ENCODE measurements around the gene TC2N. TPM values are rescaled to one million over a fixed set of nuclear protein-coding genes. Genes with fewer than 3 reads are reported as not detected.

Gene TC2N
- total and polyA plus RNA-seq, 2 donors (not counting 1 experiment from before 2014, with no cell fraction given), result 3.7 to 10.4 TPM

DNA sequence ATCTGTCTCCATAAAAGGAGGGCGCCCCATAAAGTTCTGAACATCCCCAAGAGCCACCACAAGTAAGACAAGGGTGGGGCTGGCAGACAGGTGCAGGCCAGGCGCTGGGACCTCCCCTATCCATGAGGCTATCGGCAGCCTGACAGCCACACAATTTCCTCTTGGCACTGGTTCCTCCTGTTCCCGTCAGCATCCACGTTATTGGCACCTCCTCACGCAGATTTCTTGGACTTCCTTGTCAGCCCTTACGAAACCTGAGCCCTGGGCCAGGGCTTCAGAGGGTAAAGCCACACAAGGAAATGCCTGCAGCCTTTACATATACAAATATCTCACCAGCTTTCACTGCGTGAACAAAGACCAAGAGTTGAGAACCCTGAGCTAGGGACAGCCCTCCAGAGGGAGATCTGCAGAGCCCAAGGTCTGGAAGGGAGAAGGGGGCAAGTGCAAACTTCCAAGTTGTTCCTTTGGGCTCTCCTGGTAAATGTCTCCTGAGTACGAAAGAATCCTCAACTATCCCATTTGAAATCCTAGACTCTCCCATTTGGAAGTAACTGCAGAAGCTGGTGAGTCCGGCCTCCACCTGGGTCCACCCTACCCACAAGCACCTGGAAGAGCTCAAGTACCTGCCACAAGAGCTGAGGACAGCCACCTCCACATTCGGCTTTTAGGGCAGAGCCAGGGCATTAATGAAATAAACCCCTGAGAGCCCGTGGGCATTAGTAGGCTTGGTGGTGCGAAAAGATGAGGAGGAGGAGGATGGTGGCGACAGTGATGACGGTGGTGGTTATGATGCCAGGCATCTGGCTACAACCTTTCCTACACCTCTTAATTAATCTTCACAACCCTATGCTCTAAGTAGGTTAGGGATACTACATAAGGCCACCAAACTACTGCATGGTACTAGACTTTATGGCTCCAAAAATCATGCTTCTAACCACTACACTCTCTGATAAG, 5.5 kb upstream of the TC2N start:
- TF ChIP-seq EZH2 (IDR thresholded peaks at IDR 0.05; ENCODE audit: borderline replicate concordance, insufficient read depth, low read depth, low read length, poor library complexity, severe bottlenecking), result no peak
- TF ChIP-seq, protein P1, sequence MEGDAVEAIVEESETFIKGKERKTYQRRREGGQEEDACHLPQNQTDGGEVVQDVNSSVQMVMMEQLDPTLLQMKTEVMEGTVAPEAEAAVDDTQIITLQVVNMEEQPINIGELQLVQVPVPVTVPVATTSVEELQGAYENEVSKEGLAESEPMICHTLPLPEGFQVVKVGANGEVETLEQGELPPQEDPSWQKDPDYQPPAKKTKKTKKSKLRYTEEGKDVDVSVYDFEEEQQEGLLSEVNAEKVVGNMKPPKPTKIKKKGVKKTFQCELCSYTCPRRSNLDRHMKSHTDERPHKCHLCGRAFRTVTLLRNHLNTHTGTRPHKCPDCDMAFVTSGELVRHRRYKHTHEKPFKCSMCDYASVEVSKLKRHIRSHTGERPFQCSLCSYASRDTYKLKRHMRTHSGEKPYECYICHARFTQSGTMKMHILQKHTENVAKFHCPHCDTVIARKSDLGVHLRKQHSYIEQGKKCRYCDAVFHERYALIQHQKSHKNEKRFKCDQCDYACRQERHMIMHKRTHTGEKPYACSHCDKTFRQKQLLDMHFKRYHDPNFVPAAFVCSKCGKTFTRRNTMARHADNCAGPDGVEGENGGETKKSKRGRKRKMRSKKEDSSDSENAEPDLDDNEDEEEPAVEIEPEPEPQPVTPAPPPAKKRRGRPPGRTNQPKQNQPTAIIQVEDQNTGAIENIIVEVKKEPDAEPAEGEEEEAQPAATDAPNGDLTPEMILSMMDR (IDR thresholded peaks at IDR 0.05), result no peak
- ChIA-PET POLR2A (interaction anchor here (0.6 kb wide), 1 partner anchor 79 kb away, joined by 9 read pairs; no protein-coding TSS in a partner anchor), CTCF (interaction anchor here (0.6 to 2.5 kb wide), 5 partner anchors 11 to 223 kb away, joined by 3 to 6 read pairs (median 4); no protein-coding TSS in a partner anchor)
- Histone ChIP-seq H3K4me1 (ENCODE audit: control insufficient read depth in 2 of 2, insufficient read depth in 2 of 2, low read length in 2 of 2) (peaks cover 52 to 57% of the 10 kb centered on the region in 2 donors), H3K9me3 (ENCODE audit: control extremely low read depth in 1 of 3, control insufficient read depth in 2 of 3, insufficient read depth in 1 of 3, low read length in 2 of 3) (peaks cover 0 to 9% (median 0%) of the 10 kb centered on the region in 3 donors), H3K27me3 (replicated peaks in 1 of 4; ENCODE audit: control extremely low read depth in 1 of 4, control insufficient read depth in 3 of 4, insufficient read depth in 4 of 4, low read length in 3 of 4) (no peaks in the 10 kb centered on the region), H2AFZ (ENCODE audit: insufficient read depth, low read depth, low read length, poor library complexity, severe bottlenecking) (peak overlapping the region; percentile 44), H4K20me1 (ENCODE audit: control insufficient read depth, insufficient read depth, low read length, poor library complexity, severe bottlenecking) (no peaks in the 10 kb centered on the region), H3K9ac (ENCODE audit: low read length) (peak overlapping the region; percentile 31), H3K36me3 (replicated peaks in 1 of 2; ENCODE audit: control extremely low read depth in 1 of 2, control insufficient read depth in 1 of 2, extremely low read depth in 1 of 2, insufficient read depth in 2 of 2, low read length in 1 of 2) (no peaks in the 10 kb centered on the region), H3K79me2 (ENCODE audit: control insufficient read depth, insufficient read depth, low read length) (no peaks in the 10 kb centered on the region), H3K4me2 (replicated peaks; ENCODE audit: low read depth, low read length, poor library complexity, severe bottlenecking) (peak overlapping the region; percentile 59), H3K27ac (ENCODE audit: low read length in 2 of 2) (peak overlapping the region; percentile 18 to 21), H3K4me3 (ENCODE audit: control extremely low read depth in 1 of 5, extremely low read depth in 1 of 5, insufficient read depth in 1 of 5, low read depth in 2 of 5, low read length in 4 of 5) (peak overlapping the region in 3 of 5 experiments; percentile 10 to 49 (median 40))
- no peaks in the 10 kb centered on the region for H3K9me3 Mint-ChIP-seq (ENCODE audit: insufficient read depth)
- intact Hi-C loops (cut with micrococcal nuclease), result loop anchor here (1.0 to 5.0 kb wide), 3 partner anchors 36 to 54 kb away; no protein-coding TSS in a partner anchor
- peak; percentile 6 for ATAC-seq (ENCODE audit: low read depth)
- WGBS (ENCODE audit: insufficient coverage), result 33% methylated on average over 10 of the region's 15 CpGs
- peaks cover 56% of the 10 kb centered on the region for H3K4me1 Mint-ChIP-seq
- peak overlapping the region; percentile 70 for H3K27ac Mint-ChIP-seq
- H3K27me3 Mint-ChIP-seq, result no peaks in the 10 kb centered on the region
- peak overlapping the region; percentile 71 for H3K4me3 Mint-ChIP-seq
- DNase-seq, result peak; percentile 62
